ENCODE results near the gene RAD9B.
"Not testable (repeated sequence)": the region's sequence is repeated elsewhere in the genome, so short reads cannot be mapped to it uniquely, and the experiment has no call there.

Gene RAD9B

GRCh38 chr12:110501752-110502738, at the start of gene RAD9B, which contains the start of gene VPS29:
Gene RAD9B (plus strand): TSS chr12:110502331. CDS start chr12:110502338, 7 bp downstream.
Gene VPS29 (minus strand): TSS chr12:110502111. CDS start chr12:110502051, 60 bp downstream.
- DNase-seq = peak; percentile 100

GRCh38 chr12:110453569-110454296, 48.4 kb upstream of the RAD9B start:
- no peak for DNase-seq

- no peak for DNase-seq
Measured at GRCh38 chr12:110458756-110459155, 43.4 kb upstream of the RAD9B start.

GRCh38 chr12:110461189-110461588, 40.9 kb upstream of the RAD9B start:
- not testable (repeated sequence) for DNase-seq

- no peak for DNase-seq
Measured at GRCh38 chr12:110465024-110465423, 37.1 kb upstream of the RAD9B start.

- not testable (repeated sequence) for DNase-seq
Measured at GRCh38 chr12:110465765-110466164, 36.4 kb upstream of the RAD9B start.

- DNase-seq = no peak
Measured at GRCh38 chr12:110466791-110467190, 35.3 kb upstream of the RAD9B start.

- DNase-seq = no peak
Measured at GRCh38 chr12:110467847-110468213, 34.3 kb upstream of the RAD9B start.

- DNase-seq = peak; percentile 100
Measured at GRCh38 chr12:110468214-110469048, 33.7 kb upstream of the RAD9B start, which contains the start of the genes FAM216A and GPN3. Gene FAM216A (plus strand): TSS chr12:110468845. CDS start chr12:110468876, 31 bp downstream. Gene GPN3 (minus strand): TSS chr12:110468257. CDS start chr12:110468203, 54 bp downstream.

- no peak for DNase-seq
Measured at GRCh38 chr12:110475426-110475825, 26.7 kb upstream of the RAD9B start.

- no peak for DNase-seq
Measured at GRCh38 chr12:110498984-110499706, 3.0 kb upstream of the RAD9B start.

GRCh38 chr12:110501399-110501751, 756 bp upstream of the RAD9B start:
- DNase-seq = no peak

- DNase-seq = no peak
Measured at GRCh38 chr12:110503432-110503831, 1.3 kb downstream of the RAD9B start.

GRCh38 chr12:110505332-110505731, 3.2 kb downstream of the RAD9B start:
- DNase-seq = no peak

- no peak for DNase-seq
Measured at GRCh38 chr12:110508071-110508586, 6.0 kb downstream of the RAD9B start.

GRCh38 chr12:110513842-110514241, 11.7 kb downstream of the RAD9B start:
- DNase-seq = no peak

GRCh38 chr12:110514363-110514762, 12.2 kb downstream of the RAD9B start:
- DNase-seq = no peak

- no peak for DNase-seq
Measured at GRCh38 chr12:110516995-110517394, 14.9 kb downstream of the RAD9B start.

GRCh38 chr12:110518014-110518413, 15.9 kb downstream of the RAD9B start:
- not testable (repeated sequence) for DNase-seq

- DNase-seq = not testable (repeated sequence)
Measured at GRCh38 chr12:110520876-110521712, 19.0 kb downstream of the RAD9B start.

All from islet precursor cell (in vitro differentiated cells).